ENCODE results near the gene CPO.

The CPO gene

DNA sequence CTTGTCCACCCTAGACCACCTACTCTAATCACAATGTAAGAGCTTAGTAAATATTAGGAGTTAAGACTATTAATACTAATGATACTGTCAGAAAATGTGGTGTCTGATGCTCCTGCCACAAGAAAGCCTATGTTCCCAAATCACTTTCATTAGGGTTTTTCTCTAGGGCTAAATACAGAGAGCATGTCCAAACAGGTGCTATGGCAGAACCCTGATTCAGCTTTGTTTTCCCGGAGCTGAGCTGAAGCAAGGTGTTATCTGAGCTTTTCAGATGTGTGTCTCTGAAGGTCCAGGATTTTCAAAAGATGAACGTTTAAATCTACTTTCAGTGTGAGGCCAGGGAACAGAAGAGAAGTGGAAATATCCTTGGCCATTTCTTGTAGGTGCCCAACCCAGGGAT is 40.6 kb downstream of the CPO start:
- Histone ChIP-seq H3K27ac (ENCODE audit: low read depth, low read length, poor library complexity, severe bottlenecking) (no peak overlapping the region), H3K27me3 (ENCODE audit: insufficient read depth, low read length) (no peaks in the 10 kb centered on the region), H3K9me3 (ENCODE audit: low read length) (no peaks in the 10 kb centered on the region), H3K9me2 (ENCODE audit: low read depth, low read length) (no peaks in the 10 kb centered on the region), H2AFZ (ENCODE audit: low read length) (no peak overlapping the region), H3K36me3 (ENCODE audit: insufficient read depth, low read length) (no peaks in the 10 kb centered on the region), H3K79me2 (ENCODE audit: insufficient read depth, low read length) (no peaks in the 10 kb centered on the region), H3K4me3 (ENCODE audit: low read depth, low read length, poor library complexity, severe bottlenecking) (no peak overlapping the region), H3K4me2 (ENCODE audit: low read length) (no peak overlapping the region), H3F3A (ENCODE audit: insufficient read depth, low read length) (no peaks in the 10 kb centered on the region), H4K20me1 (ENCODE audit: insufficient read depth, low read length) (no peaks in the 10 kb centered on the region), H3K9ac (ENCODE audit: low read length) (no peak overlapping the region), H3K4me1 (ENCODE audit: insufficient read depth, low read length, severe bottlenecking) (no peaks in the 10 kb centered on the region)
- no peak for TF ChIP-seq EZH2 (IDR thresholded peaks at IDR 0.05; ENCODE audit: borderline replicate concordance, low read length)
- TF ChIP-seq, protein P1, sequence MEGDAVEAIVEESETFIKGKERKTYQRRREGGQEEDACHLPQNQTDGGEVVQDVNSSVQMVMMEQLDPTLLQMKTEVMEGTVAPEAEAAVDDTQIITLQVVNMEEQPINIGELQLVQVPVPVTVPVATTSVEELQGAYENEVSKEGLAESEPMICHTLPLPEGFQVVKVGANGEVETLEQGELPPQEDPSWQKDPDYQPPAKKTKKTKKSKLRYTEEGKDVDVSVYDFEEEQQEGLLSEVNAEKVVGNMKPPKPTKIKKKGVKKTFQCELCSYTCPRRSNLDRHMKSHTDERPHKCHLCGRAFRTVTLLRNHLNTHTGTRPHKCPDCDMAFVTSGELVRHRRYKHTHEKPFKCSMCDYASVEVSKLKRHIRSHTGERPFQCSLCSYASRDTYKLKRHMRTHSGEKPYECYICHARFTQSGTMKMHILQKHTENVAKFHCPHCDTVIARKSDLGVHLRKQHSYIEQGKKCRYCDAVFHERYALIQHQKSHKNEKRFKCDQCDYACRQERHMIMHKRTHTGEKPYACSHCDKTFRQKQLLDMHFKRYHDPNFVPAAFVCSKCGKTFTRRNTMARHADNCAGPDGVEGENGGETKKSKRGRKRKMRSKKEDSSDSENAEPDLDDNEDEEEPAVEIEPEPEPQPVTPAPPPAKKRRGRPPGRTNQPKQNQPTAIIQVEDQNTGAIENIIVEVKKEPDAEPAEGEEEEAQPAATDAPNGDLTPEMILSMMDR (IDR thresholded peaks at IDR 0.05; ENCODE audit: low read length): no peak

DNA sequence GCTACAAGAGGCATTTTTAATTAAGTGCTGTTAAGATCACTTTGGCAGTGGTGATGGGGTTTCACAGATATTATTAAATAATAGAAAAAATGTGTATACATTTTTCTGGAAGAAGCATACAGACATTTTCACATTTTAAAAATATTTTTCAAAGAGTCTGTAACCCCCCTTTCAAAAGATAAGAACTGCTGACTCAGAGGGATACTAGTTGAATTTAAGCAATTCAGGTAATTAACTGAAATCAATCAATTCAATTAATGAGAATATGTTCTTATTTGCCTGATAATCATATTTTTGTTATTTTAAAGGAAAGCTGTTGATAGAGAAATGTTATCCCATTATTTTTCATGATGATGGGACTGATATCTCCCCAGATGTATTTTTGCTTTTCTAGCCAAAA is 41.1 kb downstream of the CPO start:
- TF ChIP-seq EZH2 (IDR thresholded peaks at IDR 0.05; ENCODE audit: borderline replicate concordance, low read length): no peak
- TF ChIP-seq, protein P1 (IDR thresholded peaks at IDR 0.05; ENCODE audit: low read length): no peak

DNA sequence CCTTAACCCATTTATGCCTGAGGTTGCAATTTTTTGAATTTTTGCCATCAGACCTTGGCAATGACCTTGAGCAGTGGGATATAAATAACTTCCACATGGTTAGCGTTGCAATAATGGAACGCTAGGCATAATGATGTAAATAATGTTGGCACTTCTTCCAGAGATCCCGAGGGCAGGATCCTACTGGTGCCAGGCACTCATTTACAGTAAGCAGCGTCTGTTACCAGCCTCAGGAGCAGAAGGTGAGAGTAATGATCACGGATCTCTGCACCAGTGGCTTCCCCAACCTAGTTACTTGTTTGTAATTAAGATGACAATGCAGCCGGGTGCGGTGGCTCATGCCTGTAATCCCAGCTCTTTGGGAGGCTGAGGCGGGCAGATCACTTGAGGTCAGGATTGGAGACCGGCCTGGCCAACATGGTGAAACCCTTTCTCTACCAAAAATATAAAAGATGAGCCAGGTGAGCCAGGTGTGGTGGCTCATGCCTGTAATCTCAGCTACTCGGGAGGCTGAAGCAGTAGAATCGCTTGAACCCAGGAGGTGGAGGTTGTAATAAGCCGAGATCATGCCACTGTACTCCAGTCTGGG is 41.9 kb downstream of the CPO start:
- no peaks in the 10 kb centered on the region for H3K79me2 ChIP-seq (ENCODE audit: insufficient read depth, low read length)
- no peaks in the 10 kb centered on the region for H3F3A ChIP-seq (ENCODE audit: insufficient read depth, low read length)
- H3K27ac ChIP-seq (ENCODE audit: low read depth, low read length, poor library complexity, severe bottlenecking): no peak overlapping the region
- no peak overlapping the region for H3K9ac ChIP-seq (ENCODE audit: low read length)
- H3K27me3 ChIP-seq (ENCODE audit: insufficient read depth, low read length): no peaks in the 10 kb centered on the region
- no peak overlapping the region for H3K4me3 ChIP-seq (ENCODE audit: low read depth, low read length, poor library complexity, severe bottlenecking)
- H3K4me2 ChIP-seq (ENCODE audit: low read length): no peak overlapping the region
- no peak for TF ChIP-seq EZH2 (IDR thresholded peaks at IDR 0.05; ENCODE audit: borderline replicate concordance, low read length)
- TF ChIP-seq, protein P1 (IDR thresholded peaks at IDR 0.05; ENCODE audit: low read length): no peak
- H3K9me3 ChIP-seq (ENCODE audit: low read length): no peaks in the 10 kb centered on the region
- no peak overlapping the region for H2AFZ ChIP-seq (ENCODE audit: low read length)
- H4K20me1 ChIP-seq (ENCODE audit: insufficient read depth, low read length): no peaks in the 10 kb centered on the region
- H3K36me3 ChIP-seq (ENCODE audit: insufficient read depth, low read length): no peaks in the 10 kb centered on the region
- H3K9me2 ChIP-seq (ENCODE audit: low read depth, low read length): no peaks in the 10 kb centered on the region
- H3K4me1 ChIP-seq (ENCODE audit: insufficient read depth, low read length, severe bottlenecking): no peaks in the 10 kb centered on the region

More for the DNA sequence above, 41.1 kb downstream of the CPO start:
- no peaks in the 10 kb centered on the region for H3F3A ChIP-seq (ENCODE audit: insufficient read depth, low read length)
- H3K4me3 ChIP-seq (ENCODE audit: low read depth, low read length, poor library complexity, severe bottlenecking): no peak overlapping the region
- H3K79me2 ChIP-seq (ENCODE audit: insufficient read depth, low read length): no peaks in the 10 kb centered on the region
- no peaks in the 10 kb centered on the region for H4K20me1 ChIP-seq (ENCODE audit: insufficient read depth, low read length)
- no peaks in the 10 kb centered on the region for H3K9me3 ChIP-seq (ENCODE audit: low read length)
- H3K27me3 ChIP-seq (ENCODE audit: insufficient read depth, low read length): no peaks in the 10 kb centered on the region
- no peak overlapping the region for H3K27ac ChIP-seq (ENCODE audit: low read depth, low read length, poor library complexity, severe bottlenecking)
- no peaks in the 10 kb centered on the region for H3K9me2 ChIP-seq (ENCODE audit: low read depth, low read length)
- no peak overlapping the region for H2AFZ ChIP-seq (ENCODE audit: low read length)
- H3K4me1 ChIP-seq (ENCODE audit: insufficient read depth, low read length, severe bottlenecking): no peaks in the 10 kb centered on the region
- no peak overlapping the region for H3K9ac ChIP-seq (ENCODE audit: low read length)
- no peaks in the 10 kb centered on the region for H3K36me3 ChIP-seq (ENCODE audit: insufficient read depth, low read length)
- H3K4me2 ChIP-seq (ENCODE audit: low read length): no peak overlapping the region
